ENCODE measurements around the gene EPAS1.

The EPAS1 gene

DNA sequence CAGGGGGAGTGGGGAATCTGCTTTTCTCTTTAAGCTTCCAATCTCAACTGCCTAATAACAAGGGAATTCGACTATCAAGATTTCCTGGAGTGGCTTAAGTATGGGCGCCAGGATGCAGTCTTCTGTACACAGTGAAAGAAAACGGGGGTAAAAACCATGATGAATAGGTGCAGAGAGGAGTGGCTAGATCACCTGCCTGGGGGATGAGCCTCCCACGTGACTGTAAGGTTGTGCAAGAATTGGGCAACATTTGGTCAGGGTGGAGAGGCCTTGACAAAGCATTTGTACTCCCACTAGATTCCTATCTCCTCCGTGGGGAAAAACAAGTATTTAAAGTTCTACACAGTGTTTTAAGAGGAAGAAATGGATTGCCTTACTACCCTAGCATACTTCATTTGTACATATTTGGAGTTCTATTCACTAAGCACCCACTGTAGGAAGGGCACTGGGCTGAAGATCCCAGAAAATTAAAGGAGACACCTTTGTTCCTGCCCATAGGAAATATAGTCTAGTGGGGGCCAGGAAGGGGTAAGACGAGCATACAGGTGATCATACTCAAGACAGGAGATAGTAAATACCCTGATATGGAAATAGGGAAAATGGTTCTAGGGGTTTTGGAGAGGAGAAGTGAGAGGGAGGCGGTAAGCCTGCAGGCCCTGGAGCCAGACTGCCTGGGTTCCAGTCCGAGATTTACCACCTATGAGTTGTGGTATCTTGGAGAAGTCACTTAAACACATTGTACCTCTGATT lies 29.2 kb downstream of the EPAS1 start:
- DNase-seq: no peak

DNA sequence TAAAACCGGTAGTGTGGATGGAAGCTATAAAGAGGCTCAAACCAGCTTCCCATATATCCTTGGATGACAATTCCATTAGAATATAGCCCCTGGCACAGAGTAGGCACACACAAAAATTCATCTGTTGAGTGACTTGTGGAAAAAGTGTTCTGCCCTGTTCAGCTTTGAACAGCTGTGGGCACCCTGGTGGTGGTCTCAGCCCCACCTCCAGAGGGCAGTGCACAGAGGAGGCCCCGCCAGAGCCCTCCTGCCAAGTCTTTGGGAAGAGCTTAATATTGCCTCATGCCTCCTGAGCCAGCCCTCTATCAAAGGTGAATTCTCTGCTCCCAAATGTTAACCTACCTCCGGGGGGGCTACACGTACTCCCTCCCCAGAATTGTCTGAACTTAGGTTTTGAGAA lies 30.4 kb downstream of the EPAS1 start:
- no peak for DNase-seq

DNA sequence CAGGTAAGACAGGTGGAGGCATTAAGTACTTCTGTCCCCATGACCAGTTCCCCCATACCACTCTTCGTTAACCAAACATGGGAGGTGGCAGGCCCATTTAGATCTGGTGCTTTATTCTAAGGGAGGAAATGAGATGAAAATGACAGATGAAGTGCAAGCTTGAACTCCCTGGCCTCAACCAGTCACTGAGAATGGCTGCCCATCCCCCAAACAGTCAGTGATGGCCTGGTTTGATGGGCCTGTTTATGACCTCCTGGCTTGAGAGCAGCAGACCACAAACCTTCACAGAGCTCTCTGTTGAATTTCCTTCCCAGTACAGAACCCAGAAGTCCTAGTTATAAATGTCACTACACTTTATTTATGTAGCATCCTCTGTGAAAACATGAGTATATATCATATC lies 31.1 kb downstream of the EPAS1 start:
- no peak for DNase-seq

DNA sequence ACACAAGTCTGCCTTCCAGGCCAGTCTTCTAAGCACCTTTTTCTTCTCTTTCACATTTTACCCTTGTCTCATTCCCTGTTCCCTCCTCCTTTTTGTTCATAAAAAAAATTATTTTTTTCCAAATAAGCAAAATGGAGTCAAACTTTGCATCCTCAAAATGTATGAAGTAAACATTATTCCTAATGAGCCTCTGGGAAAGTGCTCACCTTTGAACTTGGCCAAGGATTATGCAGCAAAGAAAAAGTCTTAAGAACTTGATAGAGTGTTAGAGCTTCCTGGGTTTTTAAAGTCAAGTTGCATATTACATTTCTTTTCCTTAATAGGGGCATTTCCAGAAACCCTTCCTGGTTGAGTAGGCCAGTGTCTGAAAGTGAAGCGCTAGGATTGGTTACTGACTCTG lies 31.6 kb downstream of the EPAS1 start:
- no peak for DNase-seq

DNA sequence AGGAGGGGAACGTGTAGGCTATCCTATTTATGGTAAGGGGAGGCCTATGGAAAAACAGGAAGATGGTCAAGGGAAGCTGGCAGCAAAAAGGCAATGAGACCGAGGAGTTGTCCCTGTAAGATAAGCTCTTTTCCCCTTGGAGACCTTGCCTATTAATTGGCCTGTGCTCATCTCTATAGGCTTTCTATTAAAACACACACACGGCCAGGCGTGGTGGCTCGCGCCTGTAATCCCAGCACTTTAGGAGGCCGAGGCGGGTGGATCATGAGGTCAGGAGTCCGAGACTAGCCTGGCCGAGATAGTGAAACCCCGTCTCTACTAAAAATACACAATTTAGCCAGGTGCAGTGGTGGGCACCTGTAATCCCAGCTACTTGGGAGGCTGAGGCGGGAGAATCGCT lies 32.1 kb downstream of the EPAS1 start:
- no peak for DNase-seq

DNA sequence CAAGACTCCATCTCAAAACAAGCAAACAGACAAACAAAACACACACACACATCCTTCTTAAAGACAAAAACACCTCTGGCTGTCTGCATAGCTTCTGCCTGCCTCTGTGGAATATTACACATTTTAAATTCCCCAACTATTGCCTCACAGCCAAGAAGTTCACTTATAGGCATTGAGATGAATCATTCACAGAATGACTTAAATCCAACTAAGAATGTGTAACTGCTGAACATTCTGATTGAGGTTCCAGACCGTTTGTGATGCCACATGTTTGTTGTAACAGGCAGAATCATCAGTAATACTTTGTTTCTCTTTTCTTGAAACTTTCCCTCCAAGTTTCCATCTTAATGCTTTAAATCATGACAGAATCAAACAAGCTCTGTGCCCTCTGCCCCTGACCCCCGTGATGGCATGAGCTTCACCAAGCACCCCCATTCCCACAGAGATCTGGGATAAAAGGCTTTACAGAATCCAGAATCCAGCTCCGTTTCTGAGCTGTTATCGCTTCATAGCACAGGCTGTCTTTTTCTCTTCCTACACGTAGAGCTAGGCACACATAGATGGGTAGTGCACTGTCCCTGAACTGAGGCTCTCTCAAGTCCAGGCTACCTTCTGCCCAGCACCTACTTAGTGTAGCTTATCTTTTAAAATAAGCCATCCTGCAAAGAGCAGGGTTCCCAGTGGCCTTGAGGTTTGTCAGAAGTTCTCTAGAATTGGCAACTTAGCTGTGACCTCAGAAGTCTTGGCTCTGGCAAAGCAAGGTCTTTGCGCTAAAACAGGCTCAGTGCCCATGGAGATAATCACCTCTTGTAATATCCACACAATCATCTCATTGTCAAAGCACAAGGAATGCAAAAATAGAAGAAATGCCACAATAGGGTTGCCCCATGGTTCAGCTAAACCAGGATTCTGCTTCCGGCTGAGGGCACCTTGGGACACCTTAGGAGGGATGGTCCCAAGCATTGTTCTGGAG lies 32.9 kb downstream of the EPAS1 start:
- no peak for DNase-seq

DNA sequence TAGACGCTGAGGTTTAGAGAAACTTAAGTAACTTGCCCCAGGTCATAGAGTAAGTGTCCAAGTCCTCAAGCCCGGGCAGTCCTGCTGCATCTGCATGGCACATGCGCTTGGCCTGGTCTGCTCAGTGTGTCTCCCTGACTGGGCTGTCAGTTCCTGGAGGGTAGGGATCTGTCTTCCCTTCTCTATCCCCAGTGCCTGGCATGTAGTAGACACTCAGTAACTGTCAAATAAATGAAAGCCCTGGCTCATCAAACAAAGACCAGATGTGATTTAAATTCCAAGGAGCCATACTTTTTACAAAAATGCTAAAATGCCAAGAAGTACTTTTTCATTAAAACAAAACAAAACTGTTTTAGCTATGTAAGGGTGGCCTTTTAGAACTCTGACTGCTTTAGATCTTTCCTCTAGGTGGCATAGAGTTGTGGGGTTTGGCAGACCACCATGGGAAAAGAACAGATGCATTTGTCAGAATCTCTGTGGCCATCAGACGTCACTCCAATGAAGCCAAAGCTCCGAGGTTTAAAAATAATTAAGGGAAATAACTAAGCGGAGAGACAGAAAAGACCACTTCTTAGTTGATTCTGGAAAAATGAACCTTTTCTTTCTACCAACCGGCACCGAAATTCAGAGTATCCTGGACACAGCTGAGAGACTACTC lies 34.0 kb downstream of the EPAS1 start:
- DNase-seq: no peak

DNA sequence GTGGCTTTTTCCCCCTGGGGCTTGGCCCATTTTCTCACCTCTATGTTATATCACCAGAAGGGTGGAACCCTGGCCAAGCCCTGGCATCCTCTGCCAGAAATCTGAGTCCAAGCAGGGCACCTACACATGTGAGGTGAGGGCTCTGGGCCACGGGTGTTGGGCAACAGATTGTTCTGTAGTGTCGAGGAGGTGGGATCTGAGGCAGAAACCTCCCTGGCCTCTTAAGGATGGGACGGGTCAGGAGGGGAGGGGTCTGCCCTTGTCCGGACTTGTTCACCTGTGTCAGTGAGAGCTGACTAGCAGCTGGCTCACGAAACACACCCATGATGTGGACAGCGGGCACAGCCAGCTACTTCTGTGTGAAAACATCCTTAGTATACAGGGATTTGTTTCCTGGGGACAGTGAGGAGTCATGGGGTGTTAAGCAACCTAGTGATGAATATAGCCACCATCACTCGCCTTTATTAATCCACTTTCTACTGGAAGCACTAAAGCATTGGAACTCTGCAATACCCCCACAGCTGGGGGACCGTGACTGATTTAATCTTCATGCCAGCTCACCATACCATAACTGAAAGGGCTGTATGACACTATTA lies 35.6 kb downstream of the EPAS1 start:
- no peak for DNase-seq

DNA sequence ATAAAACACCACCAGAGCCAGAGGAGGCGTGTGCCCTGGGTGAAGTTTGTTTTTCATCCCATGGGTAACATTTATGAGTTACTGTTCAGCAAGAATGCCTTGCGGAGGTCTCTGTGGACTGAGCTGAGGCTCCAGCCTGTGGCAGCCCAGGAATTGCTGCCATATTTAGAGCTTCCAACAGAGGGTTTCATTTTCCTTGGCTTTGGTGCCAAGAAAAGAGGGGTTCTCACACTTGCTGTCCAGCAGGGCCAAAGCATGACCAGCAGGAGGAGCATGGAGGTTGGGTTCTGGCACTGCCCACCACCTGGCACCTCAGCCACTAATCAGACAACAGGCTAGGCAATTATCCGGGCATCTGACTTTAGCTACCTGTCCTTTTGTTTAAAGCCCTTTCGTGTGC lies 36.7 kb downstream of the EPAS1 start:
- peak; percentile 54 for DNase-seq

DNA sequence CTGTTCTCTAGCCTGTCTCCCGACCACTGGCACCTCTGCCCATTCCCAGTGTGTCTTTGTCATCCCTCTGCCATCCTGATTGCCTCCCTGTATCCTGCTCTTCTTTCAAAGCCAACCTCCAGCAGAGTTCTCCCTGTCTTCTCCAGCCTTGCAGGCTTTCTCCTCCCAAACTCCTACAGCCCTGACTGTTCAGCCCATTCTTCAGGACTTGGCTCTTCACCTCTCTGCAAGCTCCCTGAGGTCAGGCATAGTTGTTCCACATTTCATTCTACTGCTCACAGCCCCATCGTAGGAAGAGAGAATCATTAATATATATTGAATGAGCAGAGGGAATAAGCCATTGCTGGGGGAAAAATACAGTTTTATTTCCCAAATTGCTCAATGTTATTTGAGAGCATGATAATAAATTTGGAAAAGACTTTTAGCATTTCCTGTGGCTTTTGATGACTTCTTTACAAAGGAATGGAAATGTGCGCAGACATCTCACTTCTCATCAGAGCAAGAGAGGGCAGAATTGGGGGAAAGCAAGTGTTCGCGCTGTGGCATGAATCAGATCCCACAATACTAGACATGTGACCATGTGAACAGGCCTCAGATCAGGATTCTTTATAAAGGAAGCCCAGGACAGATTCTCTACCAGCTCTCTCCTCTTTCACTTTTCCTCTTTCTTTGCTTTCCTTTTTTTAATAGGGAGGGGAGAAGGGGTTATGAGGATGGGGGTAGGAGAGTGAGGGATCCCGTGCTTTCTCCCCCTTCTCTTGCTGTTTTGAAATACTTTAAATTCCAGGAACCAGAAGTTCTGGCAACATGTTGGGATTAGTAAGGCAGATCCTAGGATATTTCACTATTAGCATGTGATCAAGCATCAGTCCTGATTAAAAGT lies 37.4 kb downstream of the EPAS1 start:
- no peak for DNase-seq

DNA sequence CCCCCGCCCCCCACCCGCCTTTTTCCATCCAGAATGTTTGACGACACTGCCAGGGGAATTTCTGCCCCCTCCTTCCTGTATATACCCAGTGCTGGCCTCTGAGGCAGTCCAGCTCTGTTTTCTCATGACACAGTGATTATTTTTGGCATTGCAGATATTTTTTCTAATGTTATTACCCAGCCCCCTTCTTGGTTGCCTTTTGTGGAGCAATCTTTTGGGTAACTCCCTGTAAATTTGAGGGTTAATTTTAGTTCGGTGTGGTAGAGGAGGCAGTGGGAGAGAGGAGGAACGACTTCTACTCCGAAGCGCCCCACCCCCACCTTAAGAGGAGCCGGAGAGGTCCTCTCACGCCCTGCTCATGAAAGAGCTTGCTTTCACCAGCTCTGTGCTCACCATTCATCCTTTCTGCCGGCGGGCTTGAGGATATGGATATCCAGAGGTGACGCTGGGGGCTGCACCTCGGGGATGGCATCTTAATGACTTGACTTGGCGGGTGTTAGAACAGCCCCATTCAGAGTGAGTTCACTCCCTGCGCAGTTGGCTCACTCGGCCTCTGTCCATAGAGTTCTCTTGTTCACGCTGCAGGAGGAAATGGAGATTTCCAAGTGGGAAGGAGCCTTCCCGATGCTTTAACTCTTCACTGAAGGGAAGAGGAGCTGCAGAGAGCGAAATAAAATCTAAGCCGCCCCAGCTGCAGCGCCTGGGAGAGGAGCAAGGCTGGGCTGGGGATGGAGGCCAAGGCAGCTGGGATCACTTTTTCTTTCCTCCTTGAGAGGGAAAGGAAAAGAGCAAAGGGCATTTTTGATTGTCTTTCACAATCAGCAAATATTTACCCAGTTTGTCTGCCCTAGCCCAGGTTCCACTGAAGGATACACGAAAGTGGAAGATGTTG lies 38.4 kb downstream of the EPAS1 start:
- no peak for DNase-seq

DNA sequence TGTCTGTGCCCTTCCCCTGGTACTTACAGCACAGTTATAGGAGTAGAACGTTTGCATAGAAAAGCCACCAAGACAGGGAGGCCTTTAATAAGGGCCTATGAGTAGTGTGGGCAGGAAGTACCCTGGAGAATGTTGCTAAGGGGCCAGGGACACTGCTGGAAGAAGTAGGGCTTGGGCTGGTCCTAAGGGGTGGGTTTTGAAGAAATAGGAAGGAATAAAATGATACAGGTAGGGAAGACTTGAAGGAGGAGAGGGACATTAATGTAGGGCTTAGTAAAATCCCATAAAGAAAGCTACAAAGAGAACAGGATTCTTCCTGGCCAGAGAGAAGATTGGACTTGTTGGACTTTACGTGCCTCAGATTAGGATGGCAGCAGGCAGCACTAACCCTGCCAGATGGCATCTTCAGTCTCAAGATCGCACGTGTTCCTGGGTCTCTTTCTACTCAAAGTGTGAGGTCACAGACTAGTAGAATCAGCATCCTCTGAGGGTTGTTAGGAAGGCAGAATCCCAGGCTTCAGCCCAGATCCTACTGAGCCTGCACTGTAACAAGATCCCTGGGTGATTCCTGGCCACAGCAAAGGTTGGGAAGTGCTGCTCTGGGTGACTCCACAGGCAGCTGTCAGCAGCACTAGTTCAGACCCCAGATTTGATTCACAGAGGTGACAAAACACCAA lies 39.2 kb downstream of the EPAS1 start:
- DNase-seq: no peak

DNA sequence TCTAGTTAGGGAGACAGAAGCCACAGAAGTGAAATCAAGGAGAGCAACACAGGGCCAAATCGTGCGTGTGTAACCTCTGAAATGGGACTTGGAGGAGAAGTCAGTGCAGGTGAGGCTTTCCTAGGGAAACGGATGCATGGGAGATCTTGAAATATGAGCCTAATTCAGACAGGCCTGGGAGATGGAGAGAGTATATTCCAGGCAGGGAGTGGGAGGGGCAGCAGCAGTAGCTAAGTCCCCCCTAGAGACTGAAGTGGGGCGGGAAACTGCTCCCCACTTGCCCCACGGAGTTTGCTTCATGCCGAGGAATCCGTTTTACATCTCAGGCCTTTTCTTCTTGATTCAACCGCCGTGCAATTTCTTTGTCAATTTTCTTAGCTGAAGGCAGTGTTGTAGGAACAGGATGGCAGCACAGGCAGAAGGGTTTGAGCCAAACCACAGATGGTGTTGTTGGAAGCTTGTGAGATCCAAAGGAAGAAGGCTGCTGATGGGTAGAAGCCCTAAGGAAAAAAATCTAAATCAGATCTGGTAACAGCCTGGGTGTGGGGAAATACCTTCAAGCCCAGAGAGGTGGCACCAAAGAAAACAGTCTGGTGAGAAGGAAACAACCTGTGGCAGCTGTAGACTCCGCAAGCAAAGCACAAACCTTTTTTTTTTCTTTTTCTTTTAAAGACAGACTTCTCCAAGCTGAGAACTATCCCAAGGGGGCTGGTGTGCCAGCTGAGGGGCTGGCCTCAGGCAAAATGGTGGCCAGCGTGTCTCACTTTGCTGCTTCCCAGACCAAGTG lies 40.2 kb downstream of the EPAS1 start:
- DNase-seq: no peak

DNA sequence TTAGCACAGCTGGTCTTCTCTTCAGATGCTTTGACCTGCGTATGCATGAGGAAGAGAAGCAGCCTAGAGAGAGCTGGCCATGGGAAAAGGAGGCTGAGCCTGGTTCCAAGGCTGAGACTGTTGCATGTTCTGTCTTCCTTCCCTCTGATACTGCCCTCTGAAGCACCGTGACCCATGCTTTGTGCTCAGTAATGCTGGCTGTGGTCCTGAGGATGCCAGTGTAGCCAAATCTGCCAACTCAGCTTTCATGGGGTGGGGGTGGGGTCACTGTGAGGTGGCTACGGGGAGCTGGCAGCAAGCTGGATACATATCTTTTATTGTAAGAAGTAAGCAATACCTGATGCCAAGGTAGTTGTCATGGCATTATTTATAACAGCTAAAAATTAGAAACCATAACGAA lies 41.5 kb downstream of the EPAS1 start:
- DNase-seq: peak; percentile 65

DNA sequence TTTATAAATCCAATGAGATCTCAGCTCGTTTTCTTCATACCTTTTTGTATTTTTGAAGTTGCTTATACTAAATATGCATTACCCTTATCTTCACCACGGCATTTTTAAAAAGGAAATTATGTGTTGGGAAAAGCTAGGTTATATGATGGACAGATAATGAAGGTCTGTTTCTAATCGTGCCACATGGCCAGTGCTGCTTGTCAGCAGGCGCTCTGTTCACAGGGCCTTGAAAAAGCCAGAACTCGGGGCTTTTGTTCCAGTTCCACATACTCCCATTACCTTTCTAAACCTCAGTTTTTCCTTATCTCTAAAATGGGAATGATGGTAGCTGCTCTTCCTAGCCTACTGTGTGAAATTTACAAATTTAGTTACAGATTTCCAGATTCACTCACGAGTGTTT lies 42.0 kb downstream of the EPAS1 start:
- no peak for DNase-seq

DNA sequence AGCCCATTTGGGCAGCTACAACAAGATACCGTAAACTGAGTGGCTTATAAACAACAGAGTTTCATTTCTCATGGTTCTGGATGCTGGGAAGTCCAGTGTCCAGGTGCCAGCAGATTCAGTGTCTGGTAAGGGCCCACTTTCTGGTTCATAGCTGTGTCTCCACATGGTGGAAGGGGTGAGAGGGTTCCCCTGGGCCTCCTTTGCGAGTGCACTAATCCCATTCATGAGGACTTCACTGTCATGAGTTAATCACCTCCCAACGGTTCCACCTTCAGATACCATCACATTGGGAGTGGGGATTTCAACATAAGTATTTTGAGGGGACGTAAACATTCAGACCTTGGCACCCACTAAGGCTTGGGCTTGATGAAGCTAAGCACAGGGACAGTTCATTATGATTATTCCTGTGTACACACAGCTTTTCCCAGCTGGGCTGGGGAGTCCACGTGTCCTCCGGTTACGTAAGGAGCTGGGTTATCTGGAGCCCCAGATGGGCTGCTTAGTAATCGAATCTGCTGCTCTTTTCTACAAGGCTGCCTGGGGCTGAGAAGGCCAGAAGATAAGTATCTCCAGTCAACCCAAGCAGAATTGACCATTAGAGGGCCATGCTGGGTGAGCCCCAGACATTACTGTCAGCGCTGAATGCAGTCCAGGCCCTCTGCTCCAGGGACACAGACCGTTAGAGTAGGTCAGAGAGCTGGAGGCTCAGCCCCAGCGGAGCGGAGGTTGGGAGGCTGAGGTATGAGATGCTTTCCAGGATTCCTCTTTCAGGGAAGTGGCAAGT lies 42.7 kb downstream of the EPAS1 start:
- no peak for DNase-seq

DNA sequence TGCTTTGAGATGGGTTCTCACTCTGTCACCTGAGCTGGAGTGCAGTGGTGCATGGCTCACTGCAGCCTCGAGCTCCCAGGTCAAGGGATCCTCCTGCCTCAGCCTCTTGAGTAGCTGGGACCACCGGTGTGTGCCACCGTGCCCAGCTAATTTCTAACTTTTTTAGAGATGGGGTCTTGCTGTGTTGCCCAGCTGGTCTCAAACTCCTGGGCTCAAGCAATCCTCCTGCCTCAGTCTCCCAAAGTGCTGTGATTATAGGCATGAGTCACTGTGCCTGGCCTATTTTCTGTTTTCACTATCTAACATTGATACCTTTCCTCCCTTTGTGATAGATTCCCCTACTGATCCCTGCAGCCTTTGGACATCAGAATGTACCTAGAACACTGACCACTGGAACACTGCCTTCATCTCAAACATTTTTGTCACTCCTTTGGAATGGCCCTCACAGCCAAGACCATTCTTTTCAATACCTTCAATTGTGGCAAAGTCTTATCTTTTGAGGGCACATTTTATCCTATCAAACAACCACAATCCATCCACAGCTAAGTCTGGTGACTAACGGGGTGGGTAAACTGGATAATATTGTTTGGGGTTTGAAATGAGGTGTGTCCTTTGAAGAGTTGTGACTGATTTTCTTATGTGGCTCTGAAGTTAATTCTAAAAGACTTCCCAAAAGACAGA lies 43.7 kb downstream of the EPAS1 start:
- no peak for DNase-seq

All from RPMI8226 (cell line).